MM.1S (cell line): ENCODE results near the gene KCND2.
"Not testable (repeated sequence)": the region's sequence is repeated elsewhere in the genome, so short reads cannot be mapped to it uniquely, and the experiment has no call there.

ENCODE experiments used
- DNase-seq: peaks from one replicate; pipeline ENCODE4 v3.0.0-alpha.2; 2015
- H2AFZ ChIP-seq: fragments of 300-600 bp; sonication (generic); 2 replicates; pipeline ENCODE4 v1.6.0; 2016; ENCODE audit warnings: antibody characterized with exemption, low read length
- H3F3A ChIP-seq: fragments of 300-600 bp; sonication (generic); 2 replicates; pipeline ENCODE4 v1.6.1; 2016; ENCODE audit warnings: mild to moderate bottlenecking, antibody characterized with exemption, low read length, moderate library complexity, mixed read lengths; ENCODE audit not compliant: insufficient read depth
- H3K27ac ChIP-seq: fragments of 300-600 bp; sonication (generic); 2 replicates; pipeline ENCODE4 v1.5.1; 2016; ENCODE audit warnings: mild to moderate bottlenecking, low read length
- H3K27me3 ChIP-seq: fragments of 300-600 bp; sonication (generic); replicated peaks from 2 replicates; pipeline ENCODE4 v1.6.0; 2016; ENCODE audit warnings: low read length; ENCODE audit not compliant: insufficient read depth
- H3K36me3 ChIP-seq: fragments of 300-600 bp; sonication (generic); replicated peaks from 2 replicates; pipeline ENCODE4 v1.6.1; 2016; ENCODE audit warnings: mild to moderate bottlenecking, low read length, mixed read lengths; ENCODE audit not compliant: insufficient read depth
- H3K4me1 ChIP-seq: fragments of 300-600 bp; sonication (generic); 2 replicates; pipeline ENCODE4 v1.6.1; 2016; ENCODE audit warnings: low read length, mixed read lengths
- H3K4me2 ChIP-seq: fragments of 300-600 bp; sonication (generic); 2 replicates; pipeline ENCODE4 v1.6.0; 2016; ENCODE audit warnings: low read depth, low read length
- H3K4me3 ChIP-seq: fragments of 300-600 bp; sonication (generic); 2 replicates; pipeline ENCODE4 v1.5.1; 2016; ENCODE audit warnings: low read length, mixed read lengths
- H3K79me2 ChIP-seq: fragments of 300-600 bp; sonication (generic); 2 replicates; pipeline ENCODE4 v1.6.1; 2016; ENCODE audit warnings: mixed run types, low read length, mixed read lengths
- H3K9ac ChIP-seq: fragments of 300-600 bp; sonication (generic); 2 replicates; pipeline ENCODE4 v1.6.1; 2016; ENCODE audit warnings: low read length, mixed read lengths
- H3K9me2 ChIP-seq: fragments of 300-600 bp; sonication (generic); replicated peaks from 2 replicates; pipeline ENCODE4 v1.6.1; 2016; ENCODE audit warnings: mild to moderate bottlenecking, low read length, mixed read lengths; ENCODE audit not compliant: insufficient read depth
- H3K9me3 ChIP-seq: fragments of 300-600 bp; sonication (generic); replicated peaks from 2 replicates; pipeline ENCODE4 v1.6.1; 2016; ENCODE audit warnings: mild to moderate bottlenecking, low read length, mixed read lengths; ENCODE audit not compliant: insufficient read depth
- H4K20me1 ChIP-seq: fragments of 300-600 bp; sonication (generic); 2 replicates; pipeline ENCODE4 v1.6.1; 2016; ENCODE audit warnings: mild to moderate bottlenecking, low read length, moderate library complexity, mixed read lengths; ENCODE audit not compliant: insufficient read depth
- EZH2 ChIP-seq: fragments of 300-600 bp; sonication (generic); optimal IDR thresholded peaks from 2 replicates; pipeline ENCODE3; 2017; ENCODE audit warnings: low read depth, mild to moderate bottlenecking, antibody characterized with exemption, low read length, mixed read lengths
- EZH2phosphoT487 ChIP-seq: fragments of 300-600 bp; sonication (generic); IDR thresholded peaks from 2 replicates; pipeline ENCODE4 v1.6.1; 2018; ENCODE audit warnings: antibody characterized with exemption, low read length
- TF ChIP-seq, protein P1 (sequence below): fragments of 300-600 bp; sonication (generic); IDR thresholded peaks from 2 replicates; pipeline ENCODE4 v1.5.1; 2016; ENCODE audit warnings: antibody characterized with exemption, low read length, mixed read lengths

The KCND2 gene

DNA sequence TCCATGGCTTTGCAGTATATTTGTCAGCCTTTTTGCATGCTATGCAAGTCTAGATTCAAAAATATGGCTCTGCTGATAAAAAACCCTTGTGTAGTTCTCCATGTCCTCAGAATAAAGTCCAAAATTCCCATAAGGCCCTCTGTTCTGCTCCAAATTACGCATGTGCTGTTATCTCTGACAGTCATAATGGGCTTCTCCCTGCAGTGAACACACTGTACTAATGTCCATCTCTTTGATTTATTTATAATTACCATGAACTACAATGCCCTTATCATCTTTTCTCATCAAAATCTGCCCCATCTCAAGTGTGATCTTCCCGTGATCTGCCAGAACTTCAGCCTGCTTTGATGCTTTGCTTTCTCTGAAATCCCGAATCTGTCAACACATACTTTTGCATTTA, 497.2 kb downstream of the KCND2 start:
- no peak overlapping the region for H2AFZ ChIP-seq
- H3K9ac ChIP-seq, result no peak overlapping the region
- H3K79me2 ChIP-seq, result no peaks in the 10 kb centered on the region
- no peak overlapping the region for H3K4me3 ChIP-seq
- no peaks in the 10 kb centered on the region for H3K36me3 ChIP-seq
- H3K9me3 ChIP-seq, result no peaks in the 10 kb centered on the region
- TF ChIP-seq EZH2phosphoT487 (no peak), EZH2 (no peak)
- TF ChIP-seq, protein P1, sequence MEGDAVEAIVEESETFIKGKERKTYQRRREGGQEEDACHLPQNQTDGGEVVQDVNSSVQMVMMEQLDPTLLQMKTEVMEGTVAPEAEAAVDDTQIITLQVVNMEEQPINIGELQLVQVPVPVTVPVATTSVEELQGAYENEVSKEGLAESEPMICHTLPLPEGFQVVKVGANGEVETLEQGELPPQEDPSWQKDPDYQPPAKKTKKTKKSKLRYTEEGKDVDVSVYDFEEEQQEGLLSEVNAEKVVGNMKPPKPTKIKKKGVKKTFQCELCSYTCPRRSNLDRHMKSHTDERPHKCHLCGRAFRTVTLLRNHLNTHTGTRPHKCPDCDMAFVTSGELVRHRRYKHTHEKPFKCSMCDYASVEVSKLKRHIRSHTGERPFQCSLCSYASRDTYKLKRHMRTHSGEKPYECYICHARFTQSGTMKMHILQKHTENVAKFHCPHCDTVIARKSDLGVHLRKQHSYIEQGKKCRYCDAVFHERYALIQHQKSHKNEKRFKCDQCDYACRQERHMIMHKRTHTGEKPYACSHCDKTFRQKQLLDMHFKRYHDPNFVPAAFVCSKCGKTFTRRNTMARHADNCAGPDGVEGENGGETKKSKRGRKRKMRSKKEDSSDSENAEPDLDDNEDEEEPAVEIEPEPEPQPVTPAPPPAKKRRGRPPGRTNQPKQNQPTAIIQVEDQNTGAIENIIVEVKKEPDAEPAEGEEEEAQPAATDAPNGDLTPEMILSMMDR, result no peak
- H3K27me3 ChIP-seq, result no peaks in the 10 kb centered on the region
- H3K9me2 ChIP-seq, result no peaks in the 10 kb centered on the region
- no peak for DNase-seq
- H3F3A ChIP-seq, result no peaks in the 10 kb centered on the region
- no peaks in the 10 kb centered on the region for H4K20me1 ChIP-seq
- H3K4me1 ChIP-seq, result peaks cover 4% of the 10 kb centered on the region; the same call in 1 of the 2 replicates
- no peak overlapping the region for H3K4me2 ChIP-seq
- H3K27ac ChIP-seq, result no peak overlapping the region

DNA sequence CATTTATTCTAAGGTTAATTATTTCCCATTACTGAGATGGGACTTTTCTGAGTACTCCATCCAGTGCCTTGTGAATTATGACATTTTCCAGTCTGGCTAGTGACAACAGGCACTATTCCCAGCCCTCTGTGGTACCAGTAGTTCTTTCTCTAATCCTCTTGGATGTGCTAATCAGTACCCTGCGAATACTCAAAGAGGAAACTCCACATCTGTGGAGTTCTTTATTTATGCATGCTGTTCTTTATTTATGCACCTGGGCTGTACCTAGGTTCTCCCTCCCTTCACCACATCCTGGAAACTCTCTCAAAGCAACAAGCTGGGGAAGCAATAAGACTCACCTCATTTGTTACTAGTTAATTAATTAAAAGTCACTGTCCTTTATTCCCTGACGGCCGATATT, 501.5 kb downstream of the KCND2 start:
- no peak overlapping the region for H3K27ac ChIP-seq
- H3K9me3 ChIP-seq, result no peaks in the 10 kb centered on the region
- H3K4me3 ChIP-seq, result no peak overlapping the region
- H3F3A ChIP-seq, result no peaks in the 10 kb centered on the region
- no peaks in the 10 kb centered on the region for H3K27me3 ChIP-seq
- H3K36me3 ChIP-seq, result no peaks in the 10 kb centered on the region
- DNase-seq, result peak; percentile 28
- no peaks in the 10 kb centered on the region for H3K9me2 ChIP-seq
- no peak for TF ChIP-seq EZH2
- TF ChIP-seq EZH2phosphoT487, result no peak
- TF ChIP-seq, protein P1, result no peak
- peaks cover 4% of the 10 kb centered on the region; the same call in 1 of the 2 replicates for H3K4me1 ChIP-seq
- H4K20me1 ChIP-seq, result no peaks in the 10 kb centered on the region
- H3K4me2 ChIP-seq, result no peak overlapping the region
- no peak overlapping the region for H2AFZ ChIP-seq
- no peaks in the 10 kb centered on the region for H3K79me2 ChIP-seq
- no peak overlapping the region for H3K9ac ChIP-seq

DNA sequence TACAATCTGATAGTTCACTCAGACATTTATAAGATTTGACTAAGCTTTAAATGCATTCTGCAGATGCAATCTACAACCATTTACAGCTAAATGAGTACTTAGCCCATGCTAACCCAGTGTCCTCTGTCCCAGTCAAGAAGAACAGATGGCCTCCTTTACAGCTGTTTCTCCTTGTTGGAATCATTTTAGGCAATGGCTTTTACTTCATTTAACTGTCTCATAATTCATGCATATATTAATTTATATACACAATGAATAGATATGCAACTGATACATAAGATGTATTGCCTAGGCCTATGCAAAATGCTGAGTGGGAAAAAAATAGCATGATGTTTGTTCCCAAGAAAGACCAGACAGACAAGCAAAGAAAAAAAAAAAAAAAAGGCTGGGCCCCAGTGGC, 502.8 kb downstream of the KCND2 start:
- Histone ChIP-seq H3K9me2 (no peaks in the 10 kb centered on the region), H4K20me1 (no peaks in the 10 kb centered on the region), H2AFZ (no peak overlapping the region), H3K4me2 (no peak overlapping the region), H3K4me1 (peaks cover 4% of the 10 kb centered on the region; the same call in 1 of the 2 replicates), H3K79me2 (no peaks in the 10 kb centered on the region), H3K36me3 (no peaks in the 10 kb centered on the region), H3K9ac (no peak overlapping the region), H3K4me3 (no peak overlapping the region), H3K9me3 (no peaks in the 10 kb centered on the region), H3K27ac (no peak overlapping the region), H3F3A (no peaks in the 10 kb centered on the region), H3K27me3 (no peaks in the 10 kb centered on the region)
- TF ChIP-seq EZH2, result no peak
- TF ChIP-seq, protein P1, result no peak
- TF ChIP-seq EZH2phosphoT487, result no peak
- DNase-seq, result no peak

DNA sequence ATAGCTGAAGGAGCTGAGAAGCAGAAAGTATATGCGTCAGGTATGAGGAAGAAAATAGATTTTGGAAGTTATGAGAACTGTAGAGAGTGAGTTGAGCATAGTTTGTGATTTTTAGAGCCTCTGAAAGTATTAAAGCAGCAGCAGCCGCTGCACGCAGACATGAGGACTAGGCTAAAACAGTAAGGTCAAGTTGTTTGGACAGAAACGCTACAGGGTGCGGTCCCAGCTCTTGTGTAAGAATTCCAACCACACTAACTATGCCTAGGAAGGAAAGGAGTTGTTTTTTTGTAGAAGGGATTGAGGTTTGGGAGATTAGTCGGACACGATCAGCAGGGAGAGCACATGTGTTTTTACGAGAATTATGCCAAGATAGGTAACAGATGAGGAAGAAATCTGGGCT, 506.1 kb downstream of the KCND2 start:
- H3K4me2 ChIP-seq, H3K27ac ChIP-seq, H3K4me1 ChIP-seq: not testable (repeated sequence)

DNA sequence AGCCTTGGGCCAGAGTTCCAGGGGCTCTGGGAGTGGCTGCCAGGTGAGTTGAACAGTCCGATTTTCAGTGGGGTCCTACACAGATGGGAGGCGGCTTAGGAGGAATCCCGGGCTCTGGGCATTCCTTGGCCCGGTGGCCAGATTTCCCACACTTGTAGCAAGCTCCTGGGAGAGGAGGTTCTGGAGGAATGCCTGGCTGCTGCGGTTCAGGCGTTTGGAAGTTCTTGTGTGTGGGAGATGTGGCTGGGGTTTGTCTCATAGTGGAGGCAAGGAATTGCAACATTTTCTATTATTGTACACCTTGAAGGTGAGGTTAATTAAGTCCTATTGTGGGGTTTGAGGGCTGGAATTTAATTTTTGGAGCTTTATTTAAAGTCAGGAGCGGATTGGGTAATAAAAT, 507.5 kb downstream of the KCND2 start:
- DNase-seq, H3K9me2 ChIP-seq, H3K79me2 ChIP-seq, H3K4me1 ChIP-seq, H3K9ac ChIP-seq, H2AFZ ChIP-seq, H3K4me3 ChIP-seq, H3K4me2 ChIP-seq, H3K27ac ChIP-seq, H3K9me3 ChIP-seq, H4K20me1 ChIP-seq, H3K27me3 ChIP-seq, H3F3A ChIP-seq, H3K36me3 ChIP-seq: not testable (repeated sequence)

More for the DNA sequence above, 506.1 kb downstream of the KCND2 start:
- not testable (repeated sequence) for H4K20me1 ChIP-seq, H3K4me3 ChIP-seq, H3K27me3 ChIP-seq, H3K36me3 ChIP-seq, H3K9ac ChIP-seq, H3K79me2 ChIP-seq, DNase-seq, H3K9me2 ChIP-seq, H3F3A ChIP-seq, H3K9me3 ChIP-seq, H2AFZ ChIP-seq
